Stimulated activated CD4-positive, alpha-beta T cell treated with anti-CD3 and anti-CD28 coated beads, Interleukin-15, amount 100 ng/mL, for 24 hours (primary cell): ENCODE results near the gene EEF2K.
A peak's percentile ranks its signal among the peaks of the same experiment; 100 is the strongest.
"Not testable (repeated sequence)": the region's sequence is repeated elsewhere in the genome, so short reads cannot be mapped to it uniquely, and the experiment has no call there.

Source experiments
- DNase-seq: peaks from one replicate; pipeline ENCODE4 v3.0.0-alpha.2; 2020

Gene EEF2K

DNA sequence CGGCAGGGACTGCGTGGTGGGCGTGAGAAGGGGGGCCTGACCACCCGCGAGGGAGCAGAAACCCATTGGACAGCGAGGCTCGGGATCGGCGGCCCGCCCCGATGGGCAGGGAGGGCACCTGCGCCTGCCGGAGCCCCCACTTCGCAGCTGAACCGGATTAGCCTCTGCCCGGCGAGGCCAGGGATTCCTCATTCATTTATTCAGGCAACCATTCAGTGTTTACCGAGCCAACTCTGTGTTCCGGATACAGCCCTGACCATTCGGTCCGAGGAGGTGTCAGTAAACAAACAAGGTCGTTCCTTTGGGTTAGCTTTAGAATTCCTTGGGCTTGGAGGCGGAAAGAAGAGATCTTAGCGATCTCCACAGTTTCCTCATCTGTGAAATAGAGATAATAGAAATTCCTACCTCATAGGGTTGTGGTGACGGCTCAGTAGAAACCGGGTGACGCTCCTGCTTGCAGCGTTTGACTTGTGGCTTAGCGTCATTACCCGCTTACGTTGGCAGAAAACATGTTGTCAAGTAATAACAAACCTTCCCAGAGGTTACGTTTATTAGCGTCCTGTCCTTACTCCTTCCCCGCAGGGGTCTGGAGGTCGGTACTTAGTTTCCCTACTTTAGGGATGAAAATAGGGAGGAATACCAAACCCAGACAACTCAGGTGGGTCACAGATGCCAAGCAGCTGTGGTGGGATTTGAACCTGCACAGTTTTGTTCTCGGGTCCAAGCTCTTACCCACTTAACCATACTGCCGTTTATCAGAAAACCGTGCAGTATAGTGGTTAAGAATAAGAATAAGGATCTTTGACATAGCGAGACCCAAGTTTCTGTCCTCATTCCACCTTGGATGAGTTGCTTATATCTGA, 92.0 kb downstream of the EEF2K start:
- DNase-seq: peak; percentile 79

DNA sequence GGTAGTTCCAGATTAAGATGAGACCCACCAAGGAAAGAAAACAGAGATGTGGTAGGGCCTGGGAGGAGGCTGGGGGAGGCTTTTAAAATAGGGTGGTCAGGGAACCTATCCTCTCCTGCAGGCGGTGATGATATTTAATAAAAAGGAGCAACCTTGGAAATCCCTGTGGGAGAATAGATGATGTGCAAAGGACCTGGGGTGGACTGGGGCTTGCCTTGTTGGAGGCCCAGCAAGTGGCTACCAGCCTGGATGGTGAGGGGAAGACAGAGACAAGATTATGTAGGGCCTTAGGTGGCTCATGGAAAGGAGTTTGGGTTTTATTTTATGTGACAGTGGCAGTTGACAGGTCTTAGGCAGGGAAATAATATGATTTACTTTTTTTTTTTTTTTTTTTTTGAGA, 93.0 kb downstream of the EEF2K start:
- DNase-seq: no peak

DNA sequence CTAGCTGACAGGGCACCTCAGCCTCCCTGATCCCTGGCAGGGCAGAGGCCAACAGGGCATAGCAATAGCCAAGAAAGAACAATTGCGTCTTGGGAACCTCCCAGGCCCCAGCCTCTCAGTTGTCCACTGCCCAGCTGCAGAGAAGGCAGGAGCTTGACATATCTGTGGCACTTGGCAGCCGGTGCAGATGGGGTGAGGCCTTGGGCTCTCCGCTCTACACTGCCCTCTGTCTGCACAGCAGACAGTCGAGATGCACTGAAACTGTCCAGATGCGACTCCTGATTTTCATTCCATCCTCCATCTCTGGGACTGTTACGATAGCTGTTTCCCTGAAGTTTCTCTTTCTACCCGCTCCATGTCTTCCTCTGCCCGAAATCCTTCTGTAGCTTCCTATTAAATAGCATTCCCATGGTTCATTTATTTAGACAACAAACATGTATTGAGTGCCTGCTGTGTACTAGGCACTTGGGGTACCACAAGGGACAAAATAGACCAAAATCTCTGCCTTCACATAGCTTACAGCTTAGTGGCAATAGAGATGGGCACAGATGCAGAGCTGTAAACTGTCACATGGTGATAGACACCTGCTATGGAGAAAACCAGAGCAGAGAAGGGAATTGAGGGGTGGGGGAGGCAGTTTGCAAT, 94.5 kb downstream of the EEF2K start:
- peak; percentile 52 for DNase-seq

DNA sequence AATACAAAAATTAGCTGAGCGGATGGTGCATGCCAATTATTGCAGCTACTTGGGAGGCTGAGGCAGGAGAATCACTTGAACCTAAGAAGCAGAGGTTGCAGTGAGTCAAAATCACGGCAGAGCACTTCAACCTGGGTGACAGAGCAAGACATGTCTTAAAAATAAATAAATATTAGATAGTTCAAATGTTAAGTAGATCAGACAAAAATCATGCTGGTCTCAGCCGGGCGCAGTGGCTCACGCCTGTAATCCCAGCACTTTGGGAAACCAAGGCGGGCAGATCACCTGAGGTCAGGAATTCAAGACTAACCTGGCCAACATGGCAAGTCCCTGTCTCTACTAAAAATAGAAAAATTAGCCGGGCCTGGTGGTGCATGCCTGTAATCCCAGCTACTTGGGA, 95.3 kb downstream of the EEF2K start:
- not testable (repeated sequence) for DNase-seq

DNA sequence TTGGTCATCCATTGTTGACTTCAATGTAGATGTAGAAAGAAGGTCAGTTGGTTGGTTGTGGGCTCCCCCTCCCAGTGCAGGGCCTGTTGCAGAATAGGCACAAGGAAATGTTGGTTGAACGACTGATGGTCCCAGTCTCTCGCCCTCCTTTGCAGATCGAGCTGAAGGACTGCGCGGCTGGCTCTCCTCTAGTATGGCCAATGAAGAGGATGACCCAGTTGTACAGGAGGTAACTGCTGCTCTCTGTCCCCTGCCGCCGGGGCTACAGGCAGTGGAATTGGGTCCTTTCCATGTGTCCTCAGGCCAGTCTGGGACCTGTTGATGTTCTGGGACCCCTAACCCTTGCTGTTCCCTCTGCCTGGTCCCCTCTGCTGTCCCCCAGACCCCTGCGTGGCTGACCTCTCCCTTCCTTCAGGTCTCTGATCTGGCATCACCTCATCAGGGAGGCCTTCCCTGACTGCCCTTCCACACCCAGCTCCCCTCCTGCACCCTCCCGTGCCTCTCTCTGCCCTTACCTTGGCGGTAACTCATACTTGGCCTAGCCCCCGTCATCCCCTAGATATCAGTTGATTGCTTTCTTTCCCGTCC, 96.8 kb downstream of the EEF2K start:
- DNase-seq: no peak

DNA sequence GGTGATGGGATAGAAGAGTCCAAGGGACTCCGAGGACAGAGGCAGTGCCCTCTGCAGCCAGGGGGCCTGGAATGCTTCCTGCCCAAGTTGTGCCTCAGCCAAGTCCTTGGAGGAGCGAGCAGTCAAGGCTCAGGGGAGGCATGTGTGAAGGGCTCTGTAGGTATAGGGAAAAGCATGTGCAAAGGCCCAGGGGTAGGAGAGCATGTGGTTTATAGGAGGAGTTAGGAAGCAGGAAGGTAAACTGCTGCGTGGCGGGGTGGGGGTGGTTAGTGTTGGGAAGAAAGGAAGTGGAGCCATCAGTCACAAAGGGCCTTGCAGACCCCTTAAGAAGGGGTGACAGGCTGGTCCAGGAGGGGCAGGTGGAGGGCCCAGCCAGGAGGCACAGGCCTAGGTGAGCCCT, 98.3 kb downstream of the EEF2K start:
- no peak for DNase-seq

DNA sequence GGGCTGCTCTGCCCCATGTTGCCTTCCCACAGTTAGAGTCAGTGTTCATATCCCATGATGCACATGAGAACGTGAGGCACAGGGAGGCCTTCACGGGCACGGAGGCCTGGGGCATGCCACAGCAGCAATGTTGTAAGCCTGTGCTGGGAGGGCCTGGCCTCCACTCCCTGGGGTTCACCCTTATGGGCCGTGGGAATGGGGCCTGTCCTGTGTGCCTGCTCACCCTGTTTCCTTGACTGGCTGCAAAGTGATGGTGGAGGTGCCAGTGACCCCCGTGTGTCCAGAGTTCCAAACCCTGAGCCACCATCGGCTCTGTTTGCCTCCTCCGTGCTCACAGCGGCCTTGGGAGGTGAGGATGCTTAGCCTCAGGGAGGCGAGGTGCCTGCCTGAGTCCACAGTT, 100.7 kb downstream of the EEF2K start:
- no peak for DNase-seq

DNA sequence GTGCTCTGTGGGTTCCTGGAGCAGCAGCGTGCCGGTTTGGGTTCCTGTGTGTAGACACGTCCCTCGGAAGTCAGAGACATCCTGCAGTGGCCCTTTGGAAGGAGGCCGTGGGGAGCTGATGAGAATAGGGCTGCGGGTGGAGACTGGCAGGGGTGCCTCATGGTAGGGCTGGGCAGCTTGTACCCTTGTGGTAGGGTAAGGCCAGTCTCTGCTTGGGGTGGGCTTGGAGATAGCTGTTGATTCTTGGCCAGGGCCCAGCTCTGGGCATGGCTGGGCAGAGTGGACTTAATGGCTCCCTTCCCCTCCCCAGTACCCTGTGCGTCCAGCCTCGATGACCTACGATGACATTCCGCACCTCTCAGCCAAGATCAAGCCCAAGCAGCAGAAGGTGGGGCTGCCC, 101.8 kb downstream of the EEF2K start:
- DNase-seq: no peak

DNA sequence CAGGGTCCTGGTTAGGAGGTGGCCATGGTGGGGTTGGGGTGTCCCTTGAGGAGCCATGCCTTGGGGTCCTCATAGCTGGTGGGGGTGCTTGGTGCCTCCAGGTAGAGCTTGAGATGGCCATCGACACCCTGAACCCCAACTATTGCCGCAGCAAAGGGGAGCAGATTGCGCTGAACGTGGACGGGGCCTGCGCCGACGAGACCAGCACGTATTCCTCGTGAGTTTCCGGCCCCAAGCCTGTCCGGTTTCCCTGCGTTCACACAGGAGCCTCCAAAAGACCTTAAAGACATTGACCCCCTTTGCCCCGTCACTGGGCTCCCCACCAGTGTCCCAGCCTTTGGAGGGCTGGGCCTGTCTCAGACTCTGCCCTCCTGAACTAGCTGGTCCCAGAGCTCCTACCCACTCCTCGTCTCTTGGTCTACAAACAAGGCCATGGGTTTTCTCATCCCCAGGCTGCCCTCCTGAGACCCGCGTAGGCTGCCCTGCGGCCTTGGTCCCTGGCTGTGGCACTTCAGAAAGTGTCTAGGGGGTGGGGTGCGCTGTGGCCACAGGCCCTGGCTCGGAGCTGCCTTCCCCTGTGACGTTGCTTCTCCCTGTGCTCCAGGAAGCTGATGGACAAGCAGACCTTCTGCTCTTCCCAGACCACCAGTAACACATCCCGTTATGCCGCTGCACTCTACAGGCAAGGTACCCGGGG, 102.9 kb downstream of the EEF2K start:
- DNase-seq: no peak

DNA sequence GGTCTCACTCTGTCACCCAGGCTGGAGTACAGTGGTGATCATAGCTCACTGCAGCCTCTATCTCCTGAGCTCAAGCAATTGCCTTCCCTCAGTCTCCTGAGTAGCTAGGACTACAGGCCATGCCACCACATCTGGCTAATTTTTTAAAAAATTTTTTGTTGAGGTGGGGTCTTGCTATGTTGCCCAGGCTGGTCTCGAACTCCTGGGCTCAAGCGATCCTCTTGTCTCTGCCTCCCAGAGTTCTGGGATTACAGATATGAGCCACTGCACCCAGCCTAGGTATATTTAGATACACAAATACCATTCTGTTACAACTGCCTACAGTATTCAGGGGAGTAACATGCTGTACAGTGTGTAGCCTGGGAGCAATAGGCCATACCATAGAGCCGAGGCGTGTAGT, 105.4 kb downstream of the EEF2K start:
- DNase-seq: no peak

DNA sequence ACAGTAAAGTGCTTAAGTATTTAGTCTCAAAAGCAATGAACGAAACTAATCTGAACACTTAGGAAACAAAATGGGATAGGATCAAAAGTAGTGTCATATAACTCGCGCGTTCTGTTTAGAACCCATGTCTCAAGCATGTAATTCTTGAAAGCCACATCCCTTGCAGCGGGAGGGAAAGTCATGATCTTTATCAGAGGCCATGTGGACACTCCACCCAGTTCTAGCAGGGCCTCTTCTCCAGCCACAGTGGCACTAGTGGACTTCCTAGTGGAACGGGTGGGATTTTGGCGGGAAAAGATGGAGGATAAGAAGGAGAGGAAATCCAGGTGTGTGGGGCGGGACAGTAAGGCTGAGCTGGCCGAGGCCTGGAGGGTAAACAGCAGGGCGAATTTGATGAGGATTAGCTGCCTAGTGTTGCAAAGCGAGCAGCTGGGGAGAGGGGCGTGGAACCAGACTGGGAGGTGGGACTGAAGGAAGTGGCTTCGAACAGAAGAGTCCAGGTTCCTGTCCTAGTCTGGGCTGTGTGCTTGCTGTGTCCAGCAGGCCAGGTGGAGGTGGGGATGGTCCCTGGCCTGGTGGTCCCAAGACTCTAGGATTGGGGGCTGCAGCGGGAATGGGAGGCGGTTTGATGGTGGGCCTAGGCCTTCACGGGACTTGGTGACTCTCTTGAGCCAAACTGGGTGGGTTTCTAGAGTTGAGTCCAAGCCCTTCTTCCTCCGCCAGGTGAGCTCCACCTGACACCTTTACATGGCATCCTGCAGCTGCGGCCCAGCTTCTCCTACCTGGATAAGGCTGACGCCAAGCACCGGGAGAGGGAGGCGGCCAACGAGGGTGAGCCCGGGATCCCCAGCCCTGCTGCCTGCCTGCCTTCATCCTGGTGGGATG, 107.1 kb downstream of the EEF2K start:
- DNase-seq: no peak

DNA sequence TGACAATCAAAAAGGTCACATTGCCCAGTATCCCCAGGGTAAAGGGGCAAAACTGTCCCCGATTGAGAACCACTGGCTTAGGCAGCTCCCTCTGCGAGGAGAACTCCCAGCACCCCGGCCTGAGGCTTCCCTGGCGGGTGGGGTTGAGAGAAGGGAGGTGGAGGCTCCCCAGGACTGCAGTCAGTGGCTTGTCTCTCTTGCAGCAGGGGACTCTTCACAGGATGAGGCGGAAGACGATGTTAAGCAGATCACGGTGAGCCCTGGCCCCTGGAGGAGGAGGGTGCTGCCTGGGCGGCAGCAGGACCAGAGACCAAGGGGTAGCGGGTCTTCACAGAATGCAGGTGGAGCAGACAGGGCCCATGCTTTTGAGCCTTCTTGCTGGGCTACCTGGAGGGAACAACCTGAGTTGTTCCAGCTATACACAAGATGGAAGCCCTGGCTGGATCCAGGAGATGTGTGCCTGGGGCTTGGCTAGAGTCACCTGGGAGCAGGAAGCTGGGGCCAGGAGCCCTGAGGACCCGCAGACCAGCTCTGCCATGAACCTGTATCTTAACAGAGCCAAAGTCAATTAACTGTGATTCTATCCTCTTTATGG, 107.9 kb downstream of the EEF2K start:
- no peak for DNase-seq

DNA sequence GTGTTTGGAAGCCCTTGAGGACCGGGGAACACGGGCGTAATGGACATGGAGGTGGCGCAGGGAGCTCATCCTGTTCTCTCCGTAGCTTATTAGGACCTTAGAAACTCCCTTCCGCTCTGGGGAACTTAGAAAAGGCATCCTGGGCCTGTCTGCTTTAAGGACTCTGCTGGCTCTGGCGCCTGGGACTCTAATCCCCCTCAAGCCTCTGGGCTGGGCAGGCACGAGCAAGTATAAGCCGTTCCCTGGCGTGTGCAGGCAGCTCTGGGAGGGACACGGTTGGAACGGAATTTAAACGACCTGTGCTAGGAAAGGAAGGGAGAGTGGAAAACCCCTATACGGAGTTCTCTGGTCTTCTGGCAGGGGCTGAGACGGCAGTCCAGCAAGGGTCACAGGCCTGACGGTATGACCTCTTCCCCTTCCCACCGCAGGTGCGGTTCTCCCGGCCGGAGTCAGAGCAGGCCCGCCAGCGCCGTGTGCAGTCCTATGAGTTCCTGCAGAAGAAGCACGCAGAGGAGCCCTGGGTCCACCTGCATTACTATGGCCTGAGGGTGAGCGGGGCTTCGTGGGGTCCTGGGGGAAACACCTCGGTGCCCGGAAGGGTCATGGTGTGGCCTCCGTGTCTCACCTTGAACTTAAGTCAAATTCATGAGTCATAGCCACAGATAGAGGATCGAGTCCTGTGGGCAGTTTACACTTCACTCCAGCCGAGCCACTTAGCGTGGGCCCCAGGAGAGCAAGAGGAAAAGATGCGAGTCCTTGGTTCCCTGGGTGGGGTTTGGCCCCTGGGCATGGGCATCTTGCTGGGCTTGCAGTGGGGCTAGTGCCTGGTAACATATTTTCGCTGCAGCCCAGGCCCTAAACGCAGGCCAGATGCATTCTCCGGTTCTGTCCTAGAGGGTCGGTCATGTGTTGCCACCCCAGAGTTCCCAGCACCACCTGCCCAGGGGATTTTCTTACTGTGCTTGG, 108.9 kb downstream of the EEF2K start:
- no peak for DNase-seq

DNA sequence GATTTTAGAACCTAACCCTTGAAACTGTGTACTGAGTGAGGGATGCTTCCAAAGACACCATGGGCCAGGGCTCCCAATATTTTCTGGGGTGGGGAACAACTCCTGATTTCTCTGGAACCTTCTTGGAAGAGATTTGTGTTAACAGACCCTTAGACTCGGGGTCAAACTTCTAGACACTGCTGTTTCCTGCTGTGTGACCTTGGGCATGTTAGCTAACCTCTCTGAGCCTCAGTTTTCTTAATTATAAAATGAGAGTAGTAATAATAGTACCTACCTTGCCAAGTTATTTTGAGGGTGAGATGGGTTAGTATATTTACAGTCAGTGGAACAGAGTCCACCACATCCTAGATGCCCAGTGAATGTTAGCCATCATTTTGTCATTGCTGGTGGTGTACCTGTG, 109.9 kb downstream of the EEF2K start:
- DNase-seq: no peak

DNA sequence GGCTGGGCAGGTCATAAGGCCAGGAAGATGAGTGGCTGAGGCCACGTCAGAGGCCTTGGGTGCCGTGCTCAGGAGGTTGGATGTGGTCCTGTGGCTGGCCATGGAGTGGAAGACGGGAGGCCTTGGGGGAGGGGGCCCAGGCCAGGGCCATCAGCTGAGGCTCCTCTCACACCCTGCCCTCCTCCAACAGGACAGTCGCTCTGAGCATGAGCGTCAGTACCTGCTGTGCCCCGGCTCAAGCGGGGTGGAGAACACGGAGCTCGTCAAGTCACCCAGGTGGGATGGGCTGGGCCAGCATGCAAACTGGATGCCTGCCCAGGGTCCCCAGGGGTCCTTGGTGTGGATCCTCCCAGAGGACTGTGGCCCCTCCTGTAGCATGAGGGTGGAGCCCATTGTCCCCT, 110.3 kb downstream of the EEF2K start:
- no peak for DNase-seq

DNA sequence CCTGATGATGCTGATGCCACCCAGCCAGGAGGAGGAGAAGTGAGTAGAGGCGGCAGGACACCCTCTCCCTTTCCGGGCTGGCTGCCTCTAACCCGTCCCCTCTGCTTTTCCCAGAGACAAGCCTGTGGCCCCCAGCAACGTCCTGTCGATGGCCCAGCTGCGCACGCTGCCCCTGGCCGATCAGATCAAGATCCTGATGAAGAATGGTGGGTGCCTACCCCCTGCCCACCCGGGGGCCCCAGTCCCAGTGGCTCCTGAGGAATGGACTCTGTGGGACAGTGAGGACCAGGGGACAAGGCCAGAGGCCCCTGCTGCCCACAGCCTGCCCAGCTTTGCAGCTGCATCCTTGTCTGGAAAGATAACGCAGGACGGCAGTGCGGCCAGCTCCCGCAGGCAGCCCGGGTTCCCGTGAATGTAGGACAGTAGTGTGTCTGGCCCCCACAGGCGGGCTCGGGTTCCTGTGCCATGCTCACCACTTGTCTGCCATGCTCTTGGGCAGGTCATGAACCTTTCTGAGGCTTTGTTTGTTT, 111.0 kb downstream of the EEF2K start:
- no peak for DNase-seq

DNA sequence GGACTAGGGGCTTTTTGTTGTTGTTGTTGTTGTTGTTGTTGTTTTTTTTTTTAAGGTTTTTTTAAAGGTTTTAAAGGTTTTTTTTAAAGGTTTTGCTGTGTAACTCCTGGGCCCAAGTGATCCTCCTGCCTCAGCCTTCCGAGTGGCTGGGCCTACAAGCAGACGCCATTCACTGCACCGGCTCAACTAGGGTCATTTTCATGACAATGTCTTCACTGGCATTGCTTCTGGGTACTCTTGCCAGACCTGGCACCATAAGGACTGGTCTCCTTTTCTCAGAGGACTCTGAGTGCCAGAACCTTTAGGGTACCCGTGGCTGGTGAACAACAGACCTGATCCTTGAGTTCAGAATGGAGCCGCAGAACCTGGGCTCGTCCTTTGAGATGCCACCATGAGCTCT, 111.5 kb downstream of the EEF2K start:
- DNase-seq: no peak

DNA sequence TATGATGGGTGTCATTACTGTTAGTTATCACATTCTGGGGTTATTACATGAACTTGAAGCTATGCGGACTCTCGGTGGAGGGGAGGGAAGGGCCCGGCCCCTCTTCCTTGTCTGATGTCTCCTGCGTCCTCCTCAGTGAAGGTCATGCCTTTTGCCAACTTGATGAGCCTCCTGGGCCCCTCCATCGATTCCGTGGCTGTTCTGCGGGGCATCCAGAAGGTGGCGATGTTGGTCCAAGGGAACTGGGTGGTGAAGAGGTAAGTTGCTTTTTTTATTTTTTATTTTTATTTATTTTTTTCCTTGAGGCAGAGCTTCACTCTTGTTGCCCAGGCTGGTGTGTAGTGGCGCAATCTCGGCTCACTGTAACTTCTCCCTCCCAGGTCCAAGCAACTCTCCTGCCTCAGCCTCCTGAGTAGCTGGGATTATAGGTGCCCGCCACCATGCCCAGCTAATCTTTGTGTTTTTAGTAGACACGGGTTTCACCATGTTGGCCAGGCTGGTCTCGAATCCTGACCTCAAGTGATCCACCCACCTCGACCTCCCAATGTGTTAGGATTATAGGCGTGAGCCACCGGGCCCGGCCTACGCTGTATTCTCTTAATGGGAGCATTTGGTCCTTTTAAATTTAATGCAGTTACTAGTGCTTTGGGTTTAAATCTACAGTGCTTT, 112.7 kb downstream of the EEF2K start:
- DNase-seq: peak; percentile 64

DNA sequence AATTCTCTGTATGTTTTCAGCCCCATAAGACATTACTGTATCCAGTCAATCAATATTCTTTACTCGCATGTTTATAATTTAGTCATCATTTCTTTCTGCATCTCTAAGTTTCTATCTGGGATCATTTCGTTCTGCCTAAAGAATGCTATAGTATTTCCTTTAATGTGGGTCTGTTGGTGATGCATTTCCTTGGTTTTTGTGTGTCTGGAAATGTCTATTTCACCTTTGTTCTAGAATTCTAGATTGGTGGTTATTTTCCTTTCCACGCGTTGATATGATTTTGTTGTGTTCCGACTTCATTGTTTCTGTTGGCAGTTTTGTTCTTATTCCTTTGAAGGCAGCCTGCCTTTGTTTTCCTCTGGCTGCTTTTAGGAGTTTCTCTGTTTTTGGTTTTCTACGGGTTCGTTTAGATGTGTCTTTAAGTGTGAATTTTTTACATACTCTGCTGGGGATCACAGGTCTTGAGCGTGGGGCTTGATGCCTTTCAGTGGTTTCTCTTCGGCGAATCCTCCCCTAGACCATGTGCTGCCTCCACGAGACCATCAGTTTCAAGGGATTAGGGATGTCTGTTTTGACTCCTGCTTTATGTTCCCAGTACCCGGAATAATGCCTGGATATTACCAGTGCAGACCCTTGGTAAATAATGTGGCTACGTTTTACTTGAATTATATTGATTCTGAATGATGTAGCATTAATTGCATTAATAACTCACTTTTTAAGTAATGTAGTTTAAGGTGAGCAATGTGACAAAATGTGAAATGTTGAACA, 114.7 kb downstream of the EEF2K start:
- no peak for DNase-seq
